ENCODE data around the gene GPR32. TPM values are rescaled to one million over a fixed set of nuclear protein-coding genes. Genes with fewer than 3 reads are reported as not detected.
"Not testable (repeated sequence)": the region's sequence is repeated elsewhere in the genome, so short reads cannot be mapped to it uniquely, and the experiment has no call there.

GPR32 gene, protein sequence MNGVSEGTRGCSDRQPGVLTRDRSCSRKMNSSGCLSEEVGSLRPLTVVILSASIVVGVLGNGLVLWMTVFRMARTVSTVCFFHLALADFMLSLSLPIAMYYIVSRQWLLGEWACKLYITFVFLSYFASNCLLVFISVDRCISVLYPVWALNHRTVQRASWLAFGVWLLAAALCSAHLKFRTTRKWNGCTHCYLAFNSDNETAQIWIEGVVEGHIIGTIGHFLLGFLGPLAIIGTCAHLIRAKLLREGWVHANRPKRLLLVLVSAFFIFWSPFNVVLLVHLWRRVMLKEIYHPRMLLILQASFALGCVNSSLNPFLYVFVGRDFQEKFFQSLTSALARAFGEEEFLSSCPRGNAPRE
- total RNA-seq (2014; rRNA removed; shearing (Covaris generic)) = not detected in 2 replicates

DNA sequence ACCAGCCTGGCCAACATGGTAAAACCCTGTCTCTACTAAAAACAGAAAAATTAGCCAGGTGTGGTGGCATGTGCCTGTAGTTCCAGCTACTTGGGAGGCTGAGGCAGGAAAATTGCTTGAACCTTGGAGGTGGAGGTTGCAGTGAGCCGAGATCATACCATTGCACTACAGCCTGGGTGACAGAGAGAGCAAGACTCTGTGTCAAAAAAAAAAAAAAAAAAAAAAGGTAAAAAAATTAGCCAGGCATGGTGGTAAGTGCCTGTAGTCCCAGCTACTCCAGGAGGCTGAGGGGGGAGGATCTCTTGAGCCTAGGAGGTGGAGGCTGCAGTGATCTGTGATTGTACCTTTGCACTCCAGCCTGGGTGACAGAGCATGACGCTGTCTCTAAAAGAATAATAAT, at the start of gene GPR32:
TSS of gene GPR32 (plus strand) at position 301 of the 400 bp plus-strand sequence. CDS start 137 bp downstream, outside the sequence.
- DNase-seq (ENCODE audit: low read depth) = not testable (repeated sequence)

DNA sequence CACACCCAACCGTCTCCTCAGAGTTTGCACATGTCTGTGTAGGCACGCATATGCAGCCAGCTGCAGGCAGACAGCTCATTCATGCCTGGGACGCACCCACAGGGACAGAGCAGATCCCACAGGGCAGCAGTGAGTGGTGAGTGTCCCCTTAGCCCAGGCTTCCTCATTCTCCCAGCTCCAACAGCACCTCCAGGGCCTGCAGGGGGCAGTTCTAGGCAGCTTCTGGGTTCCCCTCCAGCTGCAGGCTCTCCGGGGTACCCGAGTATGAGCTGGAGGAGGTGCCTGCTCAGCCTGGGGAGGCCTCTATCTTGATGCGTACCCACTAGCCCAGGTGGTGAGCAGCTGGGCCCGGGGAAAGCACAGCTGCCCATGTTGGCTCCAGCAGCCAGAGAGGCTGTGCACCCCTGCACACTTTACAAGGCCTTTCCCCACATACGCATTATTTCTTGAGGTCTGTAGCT, 49.3 kb upstream of the GPR32 start:
- DNase-seq (ENCODE audit: low read depth) = peak; percentile 78

DNA sequence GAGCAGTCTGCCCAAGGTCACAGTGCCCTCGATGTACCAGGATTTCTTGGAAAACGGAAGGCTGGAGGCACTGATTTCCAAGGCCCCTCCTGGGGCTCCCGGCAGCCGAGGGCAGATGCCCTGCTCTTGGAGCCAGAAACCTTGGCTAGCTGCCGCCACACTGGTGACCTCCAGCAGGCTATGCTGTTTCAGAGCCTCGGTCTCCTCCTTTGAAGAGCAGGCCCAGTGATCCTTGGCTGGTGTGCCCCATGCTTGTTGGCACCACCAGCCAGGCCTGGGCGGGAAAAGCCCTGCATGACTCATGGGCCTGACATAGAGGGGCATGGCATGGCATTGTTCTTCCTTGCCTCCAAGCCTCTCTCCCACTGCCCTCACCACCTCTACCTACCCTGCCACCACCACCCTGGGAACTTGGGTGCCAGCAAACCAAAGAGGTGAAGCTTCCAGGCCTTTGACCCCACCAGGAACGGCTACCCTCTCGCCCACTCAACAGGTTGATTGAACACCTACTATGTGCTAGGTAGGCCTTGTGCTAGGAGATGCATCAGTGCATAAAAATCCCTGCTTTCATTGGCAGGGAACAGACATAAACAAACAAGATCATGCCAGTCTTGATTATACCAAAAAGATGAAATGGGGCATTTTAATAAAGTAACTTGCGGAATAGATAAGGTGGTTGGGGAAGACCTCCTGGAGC, 48.7 kb upstream of the GPR32 start:
- no peak for DNase-seq (ENCODE audit: low read depth)

DNA sequence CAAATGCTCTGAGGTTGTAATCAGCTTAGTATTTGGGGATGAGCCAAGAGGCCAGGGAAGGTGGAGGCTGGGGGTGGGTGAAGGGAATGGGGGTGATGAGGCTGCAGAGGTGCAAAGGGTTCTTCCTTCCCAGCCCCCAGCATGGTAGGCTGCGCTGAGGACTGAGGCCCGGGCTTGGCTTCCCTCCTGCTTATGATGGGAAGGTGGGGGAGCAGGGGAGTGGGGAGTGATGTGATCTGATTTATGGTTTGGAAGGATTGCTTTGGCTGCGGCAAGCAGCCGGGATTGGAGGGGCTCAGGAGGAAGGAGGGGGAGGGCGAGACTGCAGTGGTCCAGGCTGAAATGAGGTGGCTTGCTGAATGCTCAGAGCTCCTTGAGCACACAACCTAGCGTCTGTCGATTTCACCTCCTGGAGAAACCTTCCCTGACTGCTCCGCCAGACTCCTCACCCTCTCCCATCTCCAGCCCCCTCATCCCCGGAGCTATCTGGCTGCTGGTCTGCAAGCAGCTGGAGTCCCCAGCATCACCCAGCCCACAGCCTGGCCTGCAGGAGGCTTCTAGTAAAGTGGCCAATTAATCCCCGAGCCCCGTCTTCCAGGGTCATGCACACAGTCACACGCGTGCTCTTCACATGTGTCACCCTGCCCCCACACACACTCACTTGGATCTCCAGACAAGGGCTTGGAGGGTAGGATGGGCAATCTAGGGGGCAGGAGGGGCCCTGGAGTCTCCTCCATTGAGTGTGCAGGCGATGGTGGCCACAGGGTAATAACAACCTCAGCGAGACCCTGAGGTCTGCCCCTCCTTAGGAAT, 47.9 kb upstream of the GPR32 start:
- DNase-seq (ENCODE audit: low read depth) = no peak

DNA sequence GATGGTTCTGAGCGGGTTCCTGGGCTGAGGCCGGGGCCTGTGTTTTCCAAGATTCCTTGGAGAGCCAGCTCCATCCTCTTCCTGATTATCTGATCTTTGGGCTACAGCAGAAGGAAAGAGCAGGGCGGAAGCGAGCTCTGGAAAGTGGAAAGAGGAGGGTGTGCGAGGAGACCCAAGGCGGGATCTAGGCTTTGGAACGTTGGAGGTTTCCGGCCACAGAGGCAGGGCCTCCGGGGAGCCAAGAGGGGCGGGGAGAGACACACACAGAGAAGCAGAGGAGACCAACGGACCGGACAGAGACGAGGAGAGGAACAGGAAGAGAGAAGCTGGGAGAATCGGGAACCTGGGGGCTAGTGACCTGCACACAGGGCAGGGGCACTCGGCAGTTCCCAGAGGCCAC, 47.2 kb upstream of the GPR32 start, which contains the start of gene CLEC11A:
TSS of gene CLEC11A (plus strand) at position 296 of the 400 bp plus-strand sequence. CDS start 162 bp downstream, outside the sequence.
- DNase-seq (ENCODE audit: low read depth) = peak; percentile 92

DNA sequence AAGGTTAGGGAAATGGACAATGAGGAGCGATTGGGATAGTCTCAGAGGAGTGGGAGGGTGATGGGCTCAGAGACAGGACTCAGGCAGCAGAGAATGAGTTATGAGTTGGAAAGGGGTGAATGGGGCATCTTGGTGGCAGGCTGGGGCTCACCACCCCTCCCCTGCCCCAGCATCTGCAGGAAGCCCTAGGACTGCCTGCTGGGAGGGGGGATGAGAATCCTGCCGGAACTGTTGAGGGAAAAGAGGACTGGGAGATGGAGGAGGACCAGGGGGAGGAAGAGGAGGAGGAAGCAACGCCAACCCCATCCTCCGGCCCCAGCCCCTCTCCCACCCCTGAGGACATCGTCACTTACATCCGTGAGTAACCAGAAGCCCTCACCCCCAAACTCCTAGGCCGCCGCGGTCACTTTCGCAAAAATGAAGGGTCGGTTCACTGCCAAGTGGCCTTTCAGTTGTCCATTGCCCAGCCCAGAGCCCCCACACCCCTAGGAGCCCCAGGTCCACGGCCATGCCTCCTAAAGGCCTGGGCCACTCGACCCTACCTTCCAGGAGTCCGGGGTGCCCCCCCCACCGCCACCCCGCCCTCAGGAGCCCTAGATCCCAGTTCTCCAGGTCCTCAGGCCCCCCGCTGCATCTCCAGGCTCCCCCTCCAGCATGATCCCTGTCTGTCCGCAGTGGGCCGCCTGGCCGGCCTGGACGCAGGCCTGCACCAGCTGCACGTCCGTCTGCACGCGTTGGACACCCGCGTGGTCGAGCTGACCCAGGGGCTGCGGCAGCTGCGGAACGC, 46.3 kb upstream of the GPR32 start:
- DNase-seq (ENCODE audit: low read depth) = no peak

DNA sequence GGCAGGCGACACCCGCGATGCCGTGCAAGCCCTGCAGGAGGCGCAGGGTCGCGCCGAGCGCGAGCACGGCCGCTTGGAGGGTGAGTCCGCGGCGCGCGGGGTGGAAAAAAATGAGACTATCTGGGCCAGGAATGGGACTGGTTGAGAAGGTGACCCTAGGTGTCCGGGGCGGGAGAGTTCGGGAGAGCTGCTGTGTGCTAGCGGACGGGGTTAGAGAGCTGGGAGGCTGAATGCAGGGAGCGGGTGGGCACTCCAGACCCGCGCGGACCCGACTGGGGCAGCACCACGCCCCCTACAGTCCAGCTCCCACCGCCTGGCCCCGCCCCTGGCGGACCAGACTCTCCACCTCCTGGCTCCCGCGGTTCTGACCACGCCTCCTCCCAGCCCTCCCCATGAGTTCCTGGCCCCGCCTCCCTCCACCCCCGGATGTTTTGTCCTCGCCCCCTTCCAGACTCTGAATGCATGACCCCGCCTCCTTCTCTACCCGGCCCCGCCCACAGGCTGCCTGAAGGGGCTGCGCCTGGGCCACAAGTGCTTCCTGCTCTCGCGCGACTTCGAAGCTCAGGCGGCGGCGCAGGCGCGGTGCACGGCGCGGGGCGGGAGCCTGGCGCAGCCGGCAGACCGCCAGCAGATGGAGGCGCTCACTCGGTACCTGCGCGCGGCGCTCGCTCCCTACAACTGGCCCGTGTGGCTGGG, 45.6 kb upstream of the GPR32 start:
- DNase-seq (ENCODE audit: low read depth) = peak; percentile 98

DNA sequence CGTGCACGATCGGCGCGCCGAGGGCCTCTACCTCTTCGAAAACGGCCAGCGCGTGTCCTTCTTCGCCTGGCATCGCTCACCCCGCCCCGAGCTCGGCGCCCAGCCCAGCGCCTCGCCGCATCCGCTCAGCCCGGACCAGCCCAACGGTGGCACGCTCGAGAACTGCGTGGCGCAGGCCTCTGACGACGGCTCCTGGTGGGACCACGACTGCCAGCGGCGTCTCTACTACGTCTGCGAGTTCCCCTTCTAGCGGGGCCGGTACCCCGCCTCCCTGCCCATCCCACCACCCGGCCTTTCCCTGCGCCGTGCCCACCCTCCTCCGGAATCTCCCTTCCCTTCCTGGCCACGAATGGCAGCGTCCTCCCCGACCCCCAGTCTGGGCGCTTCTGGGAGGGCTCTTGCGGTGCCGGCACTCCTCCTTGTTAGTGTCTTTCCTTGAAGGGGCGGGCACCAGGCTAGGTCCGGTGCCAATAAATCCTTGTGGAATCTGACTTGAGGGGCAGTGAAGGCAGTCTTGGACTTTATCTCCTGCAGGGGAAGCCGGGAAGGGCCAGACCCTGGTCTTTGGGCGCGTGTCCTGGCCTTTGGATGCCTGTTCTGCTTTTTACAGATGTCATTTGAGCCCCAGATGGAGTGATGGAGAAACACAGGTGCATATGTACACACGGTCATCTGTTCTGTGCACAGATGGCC, 44.9 kb upstream of the GPR32 start:
- DNase-seq (ENCODE audit: low read depth) = no peak

DNA sequence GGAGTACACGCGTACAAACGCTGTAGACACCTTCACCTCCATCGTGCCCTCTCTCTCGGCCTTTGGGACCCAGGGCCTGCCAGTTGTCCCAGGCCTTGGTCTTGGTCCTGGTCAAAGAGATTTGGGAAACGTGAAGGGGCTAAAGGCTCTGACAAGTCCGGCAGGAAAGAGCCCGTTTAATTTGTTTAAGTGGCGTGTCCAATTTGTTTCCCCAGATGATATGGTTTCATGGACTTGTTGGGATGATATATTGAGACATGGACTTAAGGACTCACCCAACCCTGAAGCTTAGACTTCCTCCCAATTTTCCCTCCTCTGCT, 44.4 kb upstream of the GPR32 start:
- DNase-seq (ENCODE audit: low read depth) = no peak

DNA sequence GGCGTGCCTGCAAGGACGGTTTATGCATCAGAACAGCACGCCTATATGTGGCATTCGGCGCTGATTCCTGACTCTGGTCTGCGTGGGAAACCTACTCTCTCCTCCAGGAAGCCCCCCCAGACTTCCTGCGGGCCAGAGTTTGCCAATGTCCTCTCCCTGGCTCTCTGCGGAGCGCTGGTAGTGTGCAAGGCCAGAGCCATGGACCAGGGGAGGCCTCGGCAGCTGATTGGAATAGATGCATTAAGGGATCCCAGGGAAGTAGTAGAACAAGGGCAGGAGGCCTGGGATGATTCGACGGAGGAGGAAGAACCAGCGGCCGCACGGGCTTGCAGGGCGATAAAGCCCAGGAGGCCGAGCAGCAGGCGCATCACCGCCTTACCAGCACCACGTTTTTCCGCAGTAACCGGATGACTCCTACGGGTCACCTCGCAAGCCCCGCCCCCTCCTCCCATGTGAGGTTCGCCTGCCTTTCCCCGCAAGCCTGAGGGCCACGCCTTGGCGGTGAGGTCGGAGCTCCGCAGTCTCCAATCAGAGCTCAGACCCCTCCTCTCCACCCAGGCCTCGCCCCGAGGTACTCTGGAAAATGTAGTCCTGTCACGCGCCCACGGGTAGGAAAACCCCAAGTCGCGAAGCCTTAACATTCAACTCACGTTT, 42.1 kb upstream of the GPR32 start:
- peak; percentile 84 for DNase-seq (ENCODE audit: low read depth)

DNA sequence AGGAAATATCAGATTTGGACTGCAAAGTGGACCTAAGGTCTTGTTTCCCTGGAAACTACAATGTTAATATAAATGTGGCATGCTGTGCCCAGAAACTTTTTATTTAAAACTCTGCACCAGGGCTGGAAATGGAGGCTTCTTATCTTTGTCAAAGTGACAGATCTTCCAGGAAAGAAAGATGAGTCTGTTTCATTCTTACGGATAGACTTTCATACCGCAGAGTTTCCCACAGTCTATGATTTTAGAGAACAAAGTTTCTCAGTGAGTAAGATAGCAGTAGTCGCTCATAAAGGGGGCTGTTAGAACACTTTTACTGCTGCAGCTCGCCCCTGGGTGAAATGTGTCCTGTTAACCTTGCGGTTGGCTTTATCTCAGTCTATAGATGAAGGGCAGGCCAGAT, 40.4 kb upstream of the GPR32 start:
- no peak for DNase-seq (ENCODE audit: low read depth)

DNA sequence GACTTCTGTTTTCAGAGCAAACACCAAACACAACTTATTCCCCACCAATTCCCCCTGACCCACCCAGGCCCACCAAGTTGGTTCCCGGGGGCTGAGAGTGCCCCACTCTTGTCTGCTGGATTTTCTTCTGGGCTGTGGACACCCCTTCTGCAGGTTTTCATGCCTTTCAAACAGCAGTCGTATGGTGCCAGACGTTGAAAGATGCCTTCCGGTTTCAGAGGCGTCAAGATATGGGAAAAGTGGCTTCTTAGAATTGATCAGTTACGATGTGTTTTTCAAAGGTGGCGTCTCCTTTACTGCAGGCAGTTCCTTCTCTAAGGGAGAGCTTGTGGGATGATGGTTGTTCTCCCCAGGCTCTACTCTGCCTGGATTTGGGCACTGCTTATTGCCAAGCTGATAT, 34.4 kb upstream of the GPR32 start:
- no peak for DNase-seq (ENCODE audit: low read depth)

DNA sequence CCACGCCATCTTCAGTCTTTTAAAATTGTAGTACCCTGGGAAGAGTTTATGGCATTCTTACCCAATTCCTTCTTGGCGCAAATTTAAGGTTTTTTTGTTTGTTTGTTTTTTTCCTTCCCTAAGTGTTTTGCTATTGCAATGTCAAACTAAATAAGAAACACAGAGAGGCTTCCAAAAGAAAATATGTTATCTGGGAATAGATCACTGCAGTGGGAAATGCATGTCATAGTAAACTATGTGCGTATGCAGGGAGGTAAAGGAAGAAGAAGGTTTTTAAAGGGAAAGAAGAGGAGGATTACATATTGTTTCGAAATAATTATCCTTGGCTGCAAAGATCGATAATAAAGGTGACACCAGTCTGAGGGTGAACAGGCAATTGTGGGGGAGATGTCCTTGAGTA, 33.9 kb upstream of the GPR32 start:
- DNase-seq (ENCODE audit: low read depth) = no peak

DNA sequence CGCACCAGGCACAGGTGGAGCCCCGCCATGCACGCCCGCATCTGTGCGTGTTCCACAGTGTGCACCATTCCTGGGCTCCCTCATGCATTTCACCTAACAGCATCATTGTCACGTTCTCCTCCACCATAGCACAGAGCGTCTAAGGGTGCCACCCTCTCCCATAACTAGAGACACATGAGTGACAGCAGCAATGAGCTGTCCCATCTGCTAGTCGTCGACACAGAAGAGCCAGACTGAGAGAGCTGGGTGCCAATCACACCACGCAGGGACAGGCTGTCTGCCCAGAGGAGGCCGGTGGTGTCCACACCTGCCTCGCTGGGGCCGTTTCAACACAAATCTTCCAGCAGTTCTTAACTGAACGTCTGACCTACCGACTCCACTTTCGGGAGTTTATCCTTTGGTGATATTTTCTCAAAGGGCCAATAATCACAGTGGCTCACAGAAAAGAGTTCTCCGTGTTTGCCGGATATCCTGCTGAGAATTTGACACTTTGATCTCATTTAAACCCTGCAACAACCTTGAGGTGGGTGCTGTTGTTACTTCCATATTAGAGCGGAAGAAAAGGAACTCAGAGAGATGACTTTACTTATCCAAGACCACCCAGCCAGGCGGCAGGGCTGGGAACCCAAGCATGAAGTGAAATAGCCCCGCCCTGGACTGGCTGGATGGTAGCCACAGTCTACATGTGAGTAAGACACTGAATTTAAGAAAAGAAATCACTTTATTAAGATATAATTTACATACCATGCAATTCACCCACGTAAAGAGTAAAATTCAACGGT, 30.9 kb upstream of the GPR32 start:
- DNase-seq (ENCODE audit: low read depth) = no peak

DNA sequence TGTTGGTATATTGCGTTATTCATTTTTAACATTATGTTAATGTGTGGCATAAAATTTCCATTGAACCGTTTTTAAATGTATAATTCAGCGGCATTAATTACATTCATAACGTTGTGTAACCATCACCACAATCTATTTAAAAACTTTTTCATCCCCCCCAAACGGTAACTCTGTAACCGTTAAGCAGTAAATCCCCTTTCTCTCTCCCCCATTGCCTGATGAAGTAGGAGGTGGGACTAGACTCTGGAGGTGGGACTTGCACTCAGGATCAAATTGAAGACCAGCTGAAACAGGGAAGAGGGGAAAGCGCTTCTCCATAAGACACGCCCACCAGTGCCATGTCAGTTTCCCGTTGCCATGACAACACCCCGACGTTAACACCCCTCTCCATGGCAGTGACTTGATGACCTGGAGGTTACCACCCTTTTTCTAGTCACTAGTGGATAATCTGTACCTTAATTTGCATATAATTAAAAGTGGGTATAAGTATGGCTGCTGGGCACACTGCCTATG, 30.3 kb upstream of the GPR32 start:
- DNase-seq (ENCODE audit: low read depth) = no peak

DNA sequence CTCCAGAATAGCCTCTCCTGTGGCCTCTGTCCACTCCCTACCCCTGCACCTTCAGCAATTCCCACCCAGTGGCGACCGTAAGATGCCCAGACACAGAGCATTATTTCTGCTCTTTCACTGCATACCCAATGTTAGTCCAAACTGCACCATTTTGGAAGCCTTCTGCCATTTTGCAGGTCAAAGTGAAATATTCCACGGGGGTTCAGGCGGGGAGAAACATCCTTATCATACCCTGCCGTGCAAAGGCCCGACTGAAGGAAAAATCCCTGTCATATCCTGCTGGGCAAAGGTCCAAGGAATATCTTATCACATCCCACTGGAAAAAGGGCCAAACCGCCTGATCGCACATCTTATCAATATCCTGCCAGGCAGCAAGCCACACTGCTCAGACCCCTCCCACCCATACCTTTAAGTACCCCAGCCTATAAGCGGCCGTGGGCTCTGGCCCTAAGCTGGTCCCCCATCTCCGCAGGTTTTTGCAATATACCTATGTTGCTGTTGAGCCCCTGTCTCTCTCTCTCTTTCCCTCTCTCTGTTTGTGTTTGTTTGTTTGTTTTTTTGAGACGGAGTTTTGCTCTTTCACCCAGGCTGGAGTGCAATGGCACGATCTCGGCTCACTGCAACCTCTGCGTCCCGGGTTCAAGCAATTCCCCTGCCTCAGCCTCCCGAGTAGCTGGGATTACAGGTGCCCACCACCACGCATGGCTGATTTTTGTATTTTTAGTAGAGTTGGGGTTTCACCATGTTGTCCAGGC, 28.9 kb upstream of the GPR32 start:
- DNase-seq (ENCODE audit: low read depth) = no peak

DNA sequence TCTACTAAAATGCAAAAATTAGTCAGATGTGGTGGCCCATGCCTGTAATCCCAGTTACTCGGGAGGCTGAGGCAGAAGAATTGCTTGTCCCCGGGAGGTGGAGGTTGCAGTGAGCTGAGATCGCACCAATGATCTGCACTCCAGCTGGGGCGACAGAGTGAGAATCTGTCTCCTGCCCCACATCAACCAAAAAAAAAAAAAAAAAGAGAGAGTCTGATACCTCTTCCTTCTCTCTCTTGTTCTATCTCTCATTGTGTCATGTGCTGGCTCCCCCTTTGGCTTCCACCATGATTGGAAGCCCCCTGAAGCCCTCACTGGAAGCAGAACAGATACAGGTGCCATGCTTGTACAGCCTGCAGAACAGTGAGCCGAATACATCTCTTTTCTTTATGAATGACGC, 26.7 kb upstream of the GPR32 start:
- DNase-seq (ENCODE audit: low read depth) = no peak

DNA sequence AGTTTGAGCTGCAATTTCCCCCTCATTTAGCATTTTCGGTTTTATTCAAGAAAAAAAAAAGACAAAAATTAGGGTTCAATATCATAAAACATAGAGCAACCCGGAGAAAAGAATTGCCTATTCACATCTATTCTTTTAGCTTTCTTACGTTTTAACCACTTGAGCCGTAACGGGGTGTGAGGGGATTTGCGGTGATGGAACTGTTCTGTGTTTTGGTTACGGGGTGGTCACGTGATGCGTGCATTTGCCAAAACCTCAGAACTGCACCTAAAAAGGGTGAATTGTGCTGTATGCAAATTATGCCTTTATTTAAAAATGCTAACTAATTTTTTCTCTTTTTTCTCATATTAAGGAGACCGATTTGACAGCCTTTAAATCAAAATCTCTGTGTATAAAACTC, 25.0 kb upstream of the GPR32 start:
- no peak for DNase-seq (ENCODE audit: low read depth)
